Tongue (tissue), 2 donors: ENCODE data around the gene MEX3D. TPM values are rescaled to one million over a fixed set of nuclear protein-coding genes. Genes with fewer than 3 reads are reported as not detected.

Experiments
- small RNA-seq: library from RNA; depleted of rRNA; stranded (forward); fragments of <200 nt; gene quantifications from one replicate; pipeline ENCODE3, GENCODE V24; 2014; ENCODE audit warnings: low replicate concordance
- total RNA-seq: library from RNA; depleted of rRNA; stranded (reverse); fragments of >200 nt; gene quantifications from one replicate; pipeline ENCODE4 v1.2.3, GENCODE V29; 2014

MEX3D gene
- total RNA-seq, 1 donor from 2014 or later: 27.3 TPM

Small RNA genes within 50 kb of the gene (small RNA-seq; reads per million reads assigned to genes)
- not detected for gene AC005943.2
- gene RN7SL477P: not detected
- gene RNU6-1223P: not detected

Other genes starting within 250 kb of the MEX3D start
- gene NDUFS7, start 184.4 kb downstream of the MEX3D start, total RNA-seq: 90.7 TPM
- gene GAMT, start 166.8 kb downstream of the MEX3D start, total RNA-seq: 102 TPM
- gene DAZAP1, start 160.7 kb downstream of the MEX3D start, total RNA-seq: 55.9 TPM
- gene RPS15, start 129.9 kb downstream of the MEX3D start, total RNA-seq: 585 TPM
- gene APC2, start 118.2 kb downstream of the MEX3D start, total RNA-seq: 1.5 TPM
- gene C19orf25, start 89.1 kb downstream of the MEX3D start, total RNA-seq: 14.6 TPM
- 1.0 TPM for gene PCSK4, start 78.0 kb downstream of the MEX3D start, total RNA-seq
- 4.2 TPM for gene REEP6, start 77.1 kb downstream of the MEX3D start, total RNA-seq
- gene ADAMTSL5, start 55.3 kb downstream of the MEX3D start, total RNA-seq: 9.0 TPM
- gene PLK5, start 44.2 kb downstream of the MEX3D start, total RNA-seq: 0.51 TPM
- gene MBD3, start 24.5 kb upstream of the MEX3D start, total RNA-seq: 88.9 TPM
- 49.0 TPM for gene UQCR11, start 37.1 kb upstream of the MEX3D start, total RNA-seq
- 85.2 TPM for gene TCF3, start 84.3 kb upstream of the MEX3D start, total RNA-seq
- not detected for gene ONECUT3, start 185.2 kb upstream of the MEX3D start, total RNA-seq
- gene ATP8B3, start 244.0 kb upstream of the MEX3D start, total RNA-seq: 1.9 TPM